NCI-H1436 treated with DMSO at 0.1 percent for 48 hours (cell line): Measurements from ENCODE around the gene OR6N2.

Experiments
- DNase-seq: peaks from one replicate; lab custom pipeline; 2025; lab: John Stamatoyannopoulos, UW

OR6N2 gene

GRCh38 chr1:158781104-158781503 is at the start of gene OR6N2:
OR6N2 (minus strand) TSS chr1:158781204; CDS start chr1:158777635, 3,569 bp downstream.
- DNase-seq = no peak

- DNase-seq = no peak
Observed at GRCh38 chr1:158830074-158830677, 49.2 kb upstream of the OR6N2 start.

GRCh38 chr1:158821723-158822122 is 40.7 kb upstream of the OR6N2 start:
- no peak for DNase-seq

- no peak for DNase-seq
Observed at GRCh38 chr1:158819461-158820443, 38.7 kb upstream of the OR6N2 start.

GRCh38 chr1:158818975-158819431 is 38.0 kb upstream of the OR6N2 start:
- DNase-seq = no peak

GRCh38 chr1:158818560-158818959 is 37.6 kb upstream of the OR6N2 start:
- no peak for DNase-seq

GRCh38 chr1:158814970-158815369 is 34.0 kb upstream of the OR6N2 start:
- no peak for DNase-seq

- no peak for DNase-seq
Observed at GRCh38 chr1:158813164-158813563, 32.2 kb upstream of the OR6N2 start.

GRCh38 chr1:158812336-158812735 is 31.3 kb upstream of the OR6N2 start:
- DNase-seq = no peak

- no peak for DNase-seq
Observed at GRCh38 chr1:158810311-158810710, 29.3 kb upstream of the OR6N2 start.

GRCh38 chr1:158809862-158810261 is 28.9 kb upstream of the OR6N2 start:
- no peak for DNase-seq

GRCh38 chr1:158809256-158809655 is 28.3 kb upstream of the OR6N2 start:
- no peak for DNase-seq

- DNase-seq = no peak
Observed at GRCh38 chr1:158806916-158807536, 26.0 kb upstream of the OR6N2 start.

- DNase-seq = no peak
Observed at GRCh38 chr1:158803678-158804077, 22.7 kb upstream of the OR6N2 start.

GRCh38 chr1:158801396-158801795 is 20.4 kb upstream of the OR6N2 start:
- no peak for DNase-seq

GRCh38 chr1:158800526-158800925 is 19.5 kb upstream of the OR6N2 start:
- DNase-seq = no peak

- DNase-seq = no peak
Observed at GRCh38 chr1:158799689-158800088, 18.7 kb upstream of the OR6N2 start.

GRCh38 chr1:158798531-158798930 is 17.5 kb upstream of the OR6N2 start:
- no peak for DNase-seq

GRCh38 chr1:158794247-158794646 is 13.2 kb upstream of the OR6N2 start:
- no peak for DNase-seq

GRCh38 chr1:158793604-158794003 is 12.6 kb upstream of the OR6N2 start:
- DNase-seq = no peak

- no peak for DNase-seq
Observed at GRCh38 chr1:158771950-158772866, 8.8 kb downstream of the OR6N2 start, which contains the start of gene OR6N1. OR6N1 (minus strand) TSS chr1:158772195; CDS start chr1:158766682, 5,513 bp downstream.
